Activated naive CD4-positive, alpha-beta T cell treated with anti-CD3 and anti-CD28 coated beads, Interleukin-2, amount 10 ng/mL, durations not matched to agents 7 days and 5 days (primary cell): ENCODE measurements around the gene CFLAR.
"Not testable (repeated sequence)": the region's sequence is repeated elsewhere in the genome, so short reads cannot be mapped to it uniquely, and the experiment has no call there.

Experiments used
- CTCF ChIA-PET: fragments of 350-600 bp; sonication (Branson Sonifier 250); formaldehyde crosslinking; loops from one replicate; lab custom pipeline; 2021; ENCODE audit warnings: antibody characterized with exemption; lab: Charles Lee
- DNase-seq: peaks from one replicate; pipeline ENCODE4 v3.0.0-alpha.2; 2020
- H3K27ac Mint-ChIP-seq: one replicate; pipeline ENCODE4 v1.8.0; 2021; ENCODE audit warnings: mild to moderate bottlenecking, moderate library complexity, mixed read lengths
- H3K27me3 Mint-ChIP-seq: one replicate; pipeline ENCODE4 v1.8.0; 2021; ENCODE audit warnings: mild to moderate bottlenecking, mixed read lengths
- H3K36me3 Mint-ChIP-seq: one replicate; pipeline ENCODE4 v1.8.0; 2021; ENCODE audit warnings: mixed read lengths
- H3K4me1 Mint-ChIP-seq: one replicate; pipeline ENCODE4 v1.8.0; 2021; ENCODE audit warnings: mixed read lengths
- H3K4me3 Mint-ChIP-seq: one replicate; pipeline ENCODE4 v1.8.0; 2021; ENCODE audit warnings: mild to moderate bottlenecking, moderate library complexity, mixed read lengths
- H3K9me3 Mint-ChIP-seq: one replicate; pipeline ENCODE4 v1.8.0; 2021; ENCODE audit warnings: mixed read lengths

The CFLAR gene

GRCh38 chr2:201148434-201148990 lies 32.5 kb downstream of the CFLAR start:
- Mint-ChIP-seq H3K36me3 (peaks cover 53% of the 10 kb centered on the region), H3K9me3 (no peaks in the 10 kb centered on the region), H3K4me1 (peaks cover 16% of the 10 kb centered on the region), H3K27me3 (no peaks in the 10 kb centered on the region), H3K4me3 (no peak overlapping the region), H3K27ac (no peak overlapping the region)
- CTCF ChIA-PET, result interaction anchor here (0.6 to 3.0 kb wide), 4 partner anchors 9 to 229 kb away, joined by 3 to 10 read pairs (median 4); no protein-coding TSS in a partner anchor
- DNase-seq, result no peak

- no peak overlapping the region for H3K27ac Mint-ChIP-seq
- H3K27me3 Mint-ChIP-seq, result no peaks in the 10 kb centered on the region
- CTCF ChIA-PET, result interaction anchor here (0.6 to 3.0 kb wide), 2 partner anchors 9 to 229 kb away, joined by 5 to 10 read pairs; no protein-coding TSS in a partner anchor
- H3K4me1 Mint-ChIP-seq, result peaks cover 16% of the 10 kb centered on the region
- peaks cover 53% of the 10 kb centered on the region for H3K36me3 Mint-ChIP-seq
- DNase-seq, result no peak
- no peak overlapping the region for H3K4me3 Mint-ChIP-seq
- no peaks in the 10 kb centered on the region for H3K9me3 Mint-ChIP-seq
These were observed 33.3 kb downstream of the CFLAR start for GRCh38 chr2:201149064-201149820.

- peaks cover 16% of the 10 kb centered on the region for H3K4me1 Mint-ChIP-seq
- not testable (repeated sequence) for DNase-seq
These were observed 33.8 kb downstream of the CFLAR start for GRCh38 chr2:201149821-201150165.

GRCh38 chr2:201150454-201151020 lies 34.6 kb downstream of the CFLAR start:
- Mint-ChIP-seq H3K4me3 (no peak overlapping the region), H3K9me3 (no peaks in the 10 kb centered on the region), H3K27ac (no peak overlapping the region), H3K36me3 (peaks cover 58% of the 10 kb centered on the region), H3K4me1 (peaks cover 16% of the 10 kb centered on the region), H3K27me3 (no peaks in the 10 kb centered on the region)
- no peak for DNase-seq
- CTCF ChIA-PET, result interaction anchor here (0.9 to 1.8 kb wide), 2 partner anchors 32 to 82 kb away, joined by 4 to 6 read pairs; no protein-coding TSS in a partner anchor

More at GRCh38 chr2:201149821-201150165, 33.8 kb downstream of the CFLAR start:
- CTCF ChIA-PET, result interaction anchor here (0.9 to 1.8 kb wide), 2 partner anchors 32 to 82 kb away, joined by 4 to 6 read pairs; no protein-coding TSS in a partner anchor
- H3K36me3 Mint-ChIP-seq, result peaks cover 58% of the 10 kb centered on the region
- not testable (repeated sequence) for H3K9me3 Mint-ChIP-seq, H3K27me3 Mint-ChIP-seq, H3K27ac Mint-ChIP-seq, H3K4me3 Mint-ChIP-seq

- Mint-ChIP-seq H3K4me3 (no peak overlapping the region), H3K36me3 (peaks cover 64% of the 10 kb centered on the region), H3K27ac (no peak overlapping the region), H3K9me3 (no peaks in the 10 kb centered on the region), H3K4me1 (peaks cover 16% of the 10 kb centered on the region), H3K27me3 (no peaks in the 10 kb centered on the region)
- CTCF ChIA-PET, result interaction anchor here (1.8 kb wide), 1 partner anchor 33 kb away, joined by 6 read pairs; no protein-coding TSS in a partner anchor
- no peak for DNase-seq
These were observed 35.4 kb downstream of the CFLAR start for GRCh38 chr2:201151127-201151981.

- Mint-ChIP-seq H3K36me3 (peaks cover 59% of the 10 kb centered on the region), H3K4me3 (no peak overlapping the region), H3K4me1 (peaks cover 18% of the 10 kb centered on the region), H3K27ac (no peak overlapping the region), H3K27me3 (no peaks in the 10 kb centered on the region), H3K9me3 (no peaks in the 10 kb centered on the region)
- CTCF ChIA-PET, result interaction anchor here (1.6 kb wide), 1 partner anchor 30 kb away, joined by 3 read pairs; the partner anchor contains the start of gene CASP10
- DNase-seq, result no peak
These were observed 36.6 kb downstream of the CFLAR start for GRCh38 chr2:201152517-201152916.

GRCh38 chr2:201152999-201153815 lies 37.2 kb downstream of the CFLAR start:
- H3K27ac Mint-ChIP-seq, result peak overlapping the region; percentile 17

GRCh38 chr2:201154615-201155399 lies 38.8 kb downstream of the CFLAR start:
- H3K4me3 Mint-ChIP-seq, result no peak overlapping the region
- H3K4me1 Mint-ChIP-seq, result peaks cover 27% of the 10 kb centered on the region
- DNase-seq, result no peak
- peaks cover 53% of the 10 kb centered on the region for H3K36me3 Mint-ChIP-seq
- CTCF ChIA-PET, result interaction anchor here (0.6 to 1.7 kb wide), 7 partner anchors 23 to 249 kb away, joined by 3 to 9 read pairs (median 3); partner anchors contain the start of genes CFLAR and ORC2
- no peak overlapping the region for H3K27ac Mint-ChIP-seq
- no peaks in the 10 kb centered on the region for H3K27me3 Mint-ChIP-seq
- no peaks in the 10 kb centered on the region for H3K9me3 Mint-ChIP-seq

More at GRCh38 chr2:201152999-201153815, 37.2 kb downstream of the CFLAR start:
- CTCF ChIA-PET, result interaction anchor here (0.6 to 1.6 kb wide), 3 partner anchors 29 to 332 kb away, joined by 3 read pairs; partner anchors contain the start of genes CASP10 and ORC2
- no peaks in the 10 kb centered on the region for H3K27me3 Mint-ChIP-seq
- H3K4me3 Mint-ChIP-seq, result no peak overlapping the region
- DNase-seq, result no peak
- peaks cover 62% of the 10 kb centered on the region for H3K36me3 Mint-ChIP-seq
- peaks cover 25% of the 10 kb centered on the region for H3K4me1 Mint-ChIP-seq
- H3K9me3 Mint-ChIP-seq, result no peaks in the 10 kb centered on the region

- Mint-ChIP-seq H3K27ac (no peak overlapping the region), H3K4me1 (peaks cover 20% of the 10 kb centered on the region), H3K36me3 (peaks cover 53% of the 10 kb centered on the region), H3K4me3 (no peak overlapping the region), H3K9me3 (no peaks in the 10 kb centered on the region), H3K27me3 (no peaks in the 10 kb centered on the region)
- CTCF ChIA-PET, result interaction anchor here (0.6 kb wide), 1 partner anchor 16 kb away, joined by 4 read pairs; no protein-coding TSS in a partner anchor
- DNase-seq, result no peak
These were observed 40.1 kb downstream of the CFLAR start for GRCh38 chr2:201156036-201156435.

GRCh38 chr2:201156640-201157039 lies 40.7 kb downstream of the CFLAR start:
- CTCF ChIA-PET, result no interaction called here
- H3K36me3 Mint-ChIP-seq, result peaks cover 47% of the 10 kb centered on the region
- no peaks in the 10 kb centered on the region for H3K9me3 Mint-ChIP-seq
- no peak for DNase-seq
- no peaks in the 10 kb centered on the region for H3K27me3 Mint-ChIP-seq
- H3K4me3 Mint-ChIP-seq, result no peak overlapping the region
- H3K27ac Mint-ChIP-seq, result no peak overlapping the region
- H3K4me1 Mint-ChIP-seq, result peaks cover 14% of the 10 kb centered on the region

GRCh38 chr2:201157694-201158093 lies 41.7 kb downstream of the CFLAR start:
- Mint-ChIP-seq H3K4me1 (peaks cover 13% of the 10 kb centered on the region), H3K9me3 (no peaks in the 10 kb centered on the region), H3K27me3 (no peaks in the 10 kb centered on the region), H3K4me3 (no peak overlapping the region), H3K36me3 (peaks cover 48% of the 10 kb centered on the region), H3K27ac (peak overlapping the region; percentile 78)
- DNase-seq, result no peak
- CTCF ChIA-PET, result interaction anchor here (0.6 to 4.0 kb wide), 29 partner anchors 9 to 446 kb away, joined by 3 to 51 read pairs (median 6); partner anchors contain the start of genes CASP10, CFLAR and ORC2
